Measurements from ENCODE around the gene ATOSA.

Gene ATOSA

DNA sequence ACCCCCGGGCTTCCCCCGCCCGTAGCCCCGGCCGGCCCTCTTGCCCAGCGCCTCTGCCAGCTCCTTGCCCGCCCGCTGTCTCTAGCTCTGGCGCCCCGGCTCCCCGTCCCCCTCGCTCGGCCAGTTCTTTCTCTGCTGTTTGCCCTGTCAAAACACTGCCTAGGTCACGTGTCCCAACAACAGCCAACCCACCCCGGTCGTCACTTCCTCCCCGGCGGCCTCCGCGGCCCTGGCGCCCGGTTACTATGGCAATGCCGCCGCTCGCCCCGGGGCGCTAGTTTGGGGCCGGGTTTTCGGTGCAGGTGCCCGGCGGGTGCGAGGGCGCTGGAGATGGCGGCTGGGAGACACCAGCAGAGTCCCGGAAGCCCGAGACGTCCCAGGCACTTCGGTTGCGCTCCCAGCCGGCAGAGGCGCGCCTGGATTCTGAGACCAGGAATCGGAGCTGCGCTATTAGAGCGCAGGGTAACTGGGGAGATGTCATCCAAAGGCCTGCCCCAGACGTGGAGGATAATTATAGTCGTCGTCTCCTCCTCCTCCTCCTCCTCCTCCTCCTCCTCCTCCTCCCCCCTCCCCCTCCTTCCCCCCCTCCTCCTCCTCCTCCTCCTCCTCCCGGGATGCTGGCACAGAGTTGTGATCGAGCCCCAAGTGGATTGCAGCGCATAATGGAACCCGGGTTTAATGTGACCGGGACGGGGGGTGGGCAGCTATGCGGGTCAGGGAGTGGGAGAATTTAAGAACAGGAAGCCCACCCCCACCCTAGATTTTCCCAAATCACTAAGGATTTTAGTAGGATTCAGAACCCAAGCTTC lies at the start of gene ATOSA:
ATOSA (minus strand) TSS at position 157 of the 809 bp plus-strand sequence. CDS start 1,367 bp downstream, outside the sequence.
- peak; percentile 91 for DNase-seq

DNA sequence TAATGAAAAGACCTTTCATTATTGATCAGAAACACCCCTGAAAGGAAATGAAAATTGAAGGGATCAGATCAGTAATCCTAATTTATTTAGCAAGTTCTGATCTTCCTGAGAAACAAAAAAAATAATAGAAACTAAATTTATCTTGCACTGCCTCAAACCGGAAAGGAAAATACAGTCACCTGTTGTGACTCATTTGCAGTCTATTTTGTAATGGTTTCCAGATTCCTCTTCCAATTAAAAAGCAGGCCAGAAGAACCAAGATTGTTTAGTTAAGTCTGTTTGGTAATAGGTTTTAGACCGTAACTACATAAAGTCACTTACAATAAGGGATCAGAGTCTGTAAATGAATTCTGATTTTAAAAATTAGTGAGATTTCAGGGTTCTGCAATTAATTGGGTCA lies 49.7 kb upstream of the ATOSA start:
- DNase-seq, result no peak

DNA sequence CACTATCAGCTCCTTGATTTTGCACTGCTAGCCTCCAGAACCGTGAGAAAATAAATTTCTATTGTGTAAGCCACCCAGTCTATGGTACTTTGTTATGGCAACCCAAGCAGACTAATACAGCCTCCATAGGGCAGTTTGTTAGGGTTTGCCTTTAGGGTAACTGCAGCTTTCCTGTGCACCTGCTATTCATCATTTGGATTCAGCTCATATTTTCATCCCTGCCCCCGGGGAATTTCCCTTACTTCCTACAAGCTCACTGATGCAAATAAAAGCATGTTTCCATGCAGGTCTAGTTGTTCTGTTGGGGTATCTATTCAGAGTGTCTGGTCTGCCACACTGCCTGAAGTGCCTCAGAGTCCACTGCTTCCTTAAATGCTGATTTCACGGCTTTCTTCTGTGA lies 48.6 kb upstream of the ATOSA start:
- no peak for DNase-seq

DNA sequence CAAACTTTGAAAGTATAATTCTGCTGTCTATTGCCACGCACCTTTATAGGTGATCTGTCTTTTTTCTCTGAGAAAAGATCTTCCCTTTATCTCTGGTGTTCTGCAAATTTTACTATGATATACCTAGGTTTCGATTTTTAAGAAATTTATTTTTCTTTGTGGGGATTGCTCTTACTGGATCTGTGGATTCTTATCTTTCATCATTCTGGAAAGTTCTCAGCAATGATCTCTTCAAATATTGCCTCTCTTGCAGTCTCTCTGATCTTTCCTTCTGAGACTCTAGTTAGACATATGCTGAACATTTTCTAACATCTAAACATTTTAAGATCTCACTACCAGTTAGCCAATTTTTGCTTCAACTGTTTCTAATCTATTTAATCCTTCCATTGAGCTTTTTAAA lies 47.0 kb upstream of the ATOSA start:
- DNase-seq, result no peak

- no peak for DNase-seq
Measured at GRCh38 chr15:52718551-52718950, 39.4 kb upstream of the ATOSA start.

- DNase-seq, result no peak
Measured at GRCh38 chr15:52717924-52718323, 38.7 kb upstream of the ATOSA start.

DNA sequence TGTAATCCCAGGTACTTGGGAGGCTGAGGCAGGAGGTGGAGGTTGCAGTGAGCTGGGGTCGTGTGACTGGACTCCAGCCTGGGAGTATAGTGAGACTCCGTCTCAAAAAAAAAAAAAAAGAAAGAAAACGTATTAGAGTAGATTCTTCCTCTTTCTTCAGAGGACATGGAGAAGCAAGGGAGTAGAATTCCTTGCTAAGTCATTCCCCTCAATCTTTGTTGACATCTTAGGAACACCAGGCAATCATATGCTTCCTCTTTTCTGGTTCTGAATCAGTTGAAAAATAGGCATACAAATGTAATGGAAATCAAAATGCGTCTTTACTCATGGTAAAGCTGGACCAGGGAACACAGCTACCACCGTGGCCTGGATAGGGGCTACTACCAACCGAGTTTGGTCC lies 38.3 kb upstream of the ATOSA start:
- DNase-seq, result no peak

- no peak for DNase-seq
Measured at GRCh38 chr15:52716536-52716935, 37.3 kb upstream of the ATOSA start.

- no peak for DNase-seq
Measured at GRCh38 chr15:52715411-52715810, 36.2 kb upstream of the ATOSA start.

- DNase-seq, result no peak
Measured at GRCh38 chr15:52714968-52715367, 35.8 kb upstream of the ATOSA start.

- no peak for DNase-seq
Measured at GRCh38 chr15:52710708-52711389, 31.7 kb upstream of the ATOSA start.

DNA sequence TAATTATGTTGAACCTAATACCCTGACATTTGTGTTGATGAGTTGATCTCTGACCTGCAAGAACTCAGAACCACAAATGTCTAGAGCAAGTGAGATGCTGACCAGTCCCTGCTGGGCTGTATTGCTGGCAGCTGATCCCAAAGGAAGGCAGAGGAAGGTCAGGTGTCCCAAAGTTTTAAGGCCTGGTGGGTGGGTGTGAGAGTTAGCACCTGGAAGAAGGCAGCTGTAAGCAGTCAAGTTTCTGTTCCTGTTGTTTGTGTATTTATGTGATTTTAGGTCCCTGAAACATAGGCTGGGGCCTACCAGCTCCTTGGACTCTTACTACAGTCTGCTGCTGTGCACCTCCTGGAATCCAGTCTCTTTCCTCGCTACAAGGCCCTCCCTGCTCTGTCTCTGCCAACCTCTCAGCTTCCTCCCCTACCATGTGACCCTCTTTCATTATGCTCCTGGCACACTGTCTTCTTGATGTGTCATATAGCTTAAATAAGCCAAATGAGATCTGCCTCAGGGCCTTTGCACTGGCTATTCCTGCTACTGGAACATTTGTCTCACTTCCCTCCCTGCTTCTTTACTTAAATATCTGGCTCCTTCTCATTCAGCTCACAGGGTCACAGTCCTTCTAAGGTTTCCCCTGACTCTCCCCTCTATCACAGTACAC lies 31.0 kb upstream of the ATOSA start:
- peak; percentile 16 for DNase-seq

DNA sequence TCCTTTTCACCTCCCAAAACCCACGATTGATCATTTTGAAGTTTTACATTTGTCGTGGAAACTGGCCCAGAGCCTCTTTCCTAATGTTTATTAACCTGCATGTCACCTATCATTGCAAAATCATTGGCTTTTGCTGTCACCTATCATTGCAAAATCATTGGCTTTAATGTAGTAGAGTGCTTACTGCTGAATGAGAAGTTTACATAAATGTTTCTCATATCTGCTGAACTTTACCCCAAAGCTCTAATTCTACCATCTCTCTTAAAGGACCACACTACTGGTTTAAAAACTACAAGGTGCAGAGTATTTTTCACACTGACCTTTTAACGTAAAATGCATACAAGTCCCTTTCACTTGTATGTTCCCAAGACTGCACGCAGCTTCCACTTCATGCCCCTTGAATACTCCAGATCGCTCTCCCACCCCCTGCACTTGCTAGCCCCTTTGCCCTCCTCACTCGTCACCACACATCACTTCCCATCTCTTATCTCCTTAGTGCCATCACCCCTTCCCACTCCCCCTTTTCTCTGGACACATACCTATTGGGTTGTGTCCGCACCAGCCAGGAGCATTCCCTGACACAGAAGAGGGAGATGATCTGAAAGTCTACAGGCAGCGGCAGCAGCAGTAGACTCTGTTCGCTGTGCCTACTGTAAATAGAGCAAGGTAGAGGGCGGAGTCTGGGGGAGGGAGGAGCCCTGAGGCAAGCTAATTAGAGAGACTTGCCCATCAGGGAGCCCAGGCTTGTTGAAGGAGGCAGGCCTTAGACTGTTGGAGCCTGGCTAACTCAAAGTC lies 30.2 kb upstream of the ATOSA start:
- DNase-seq, result no peak

DNA sequence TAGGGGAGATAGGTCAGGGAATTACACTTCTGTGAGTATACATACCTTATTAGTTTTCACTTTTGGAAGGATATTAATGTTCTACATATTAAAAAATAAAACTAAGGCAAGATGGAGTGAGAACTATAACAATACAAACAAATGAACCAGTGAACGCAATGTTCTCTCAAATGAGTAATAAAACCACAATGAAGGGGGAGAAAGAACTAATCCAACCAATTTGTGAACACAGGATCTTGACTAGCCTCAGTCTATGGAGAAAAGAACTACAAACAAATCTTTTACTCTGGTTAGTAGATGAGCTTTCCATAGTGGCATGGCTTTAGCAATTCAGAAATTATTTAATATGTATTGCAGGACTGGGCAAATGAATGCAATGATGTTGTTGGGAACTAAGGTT lies 26.9 kb upstream of the ATOSA start:
- DNase-seq, result no peak

DNA sequence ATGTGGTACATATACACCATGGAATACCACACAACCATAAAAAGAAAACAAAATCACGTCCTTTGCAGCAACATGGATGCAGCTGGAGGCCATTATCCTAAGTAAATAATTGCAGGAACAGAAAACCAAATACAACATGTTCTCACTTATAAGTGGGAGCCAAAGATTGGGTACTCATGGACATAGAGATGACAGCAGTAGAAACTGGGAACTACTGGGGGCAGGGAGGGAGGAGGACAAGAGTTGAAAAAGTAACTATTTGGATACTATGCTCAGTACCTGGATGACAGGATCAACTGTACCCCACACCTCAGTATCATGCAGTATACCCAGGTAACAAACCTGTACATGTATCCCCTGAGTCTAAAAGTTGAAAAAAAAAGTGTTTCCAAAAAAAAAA lies 23.2 kb upstream of the ATOSA start:
- DNase-seq, result no peak

- DNase-seq, result no peak
Measured at GRCh38 chr15:52699457-52699856, 20.3 kb upstream of the ATOSA start.

GRCh38 chr15:52698514-52698913 lies 19.3 kb upstream of the ATOSA start:
- no peak for DNase-seq

DNA sequence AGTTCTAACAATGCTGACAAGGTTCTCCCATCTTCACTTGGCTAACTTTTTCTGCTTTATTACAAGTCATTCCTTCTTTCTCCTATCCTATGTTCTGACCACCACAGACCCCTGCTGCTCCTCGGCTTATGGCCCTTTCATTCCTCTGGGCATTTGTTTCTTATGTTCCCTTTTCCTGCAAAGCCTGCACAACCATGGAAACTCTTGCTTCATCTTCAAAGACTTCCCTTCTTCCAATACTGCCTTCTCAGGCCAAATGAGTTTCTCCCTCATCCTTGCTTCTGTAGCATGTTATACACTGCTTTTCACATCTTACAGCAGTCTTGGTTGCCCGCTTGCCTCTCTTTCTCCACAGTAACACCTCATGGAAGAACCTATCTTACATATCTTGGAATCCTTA lies 17.9 kb upstream of the ATOSA start:
- DNase-seq, result no peak

GRCh38 chr15:52695154-52695553 lies 16.0 kb upstream of the ATOSA start:
- no peak for DNase-seq

- DNase-seq, result no peak
Measured at GRCh38 chr15:52689562-52689961, 10.4 kb upstream of the ATOSA start.

GRCh38 chr15:52683580-52683979 lies 4.4 kb upstream of the ATOSA start:
- DNase-seq, result no peak

DNA sequence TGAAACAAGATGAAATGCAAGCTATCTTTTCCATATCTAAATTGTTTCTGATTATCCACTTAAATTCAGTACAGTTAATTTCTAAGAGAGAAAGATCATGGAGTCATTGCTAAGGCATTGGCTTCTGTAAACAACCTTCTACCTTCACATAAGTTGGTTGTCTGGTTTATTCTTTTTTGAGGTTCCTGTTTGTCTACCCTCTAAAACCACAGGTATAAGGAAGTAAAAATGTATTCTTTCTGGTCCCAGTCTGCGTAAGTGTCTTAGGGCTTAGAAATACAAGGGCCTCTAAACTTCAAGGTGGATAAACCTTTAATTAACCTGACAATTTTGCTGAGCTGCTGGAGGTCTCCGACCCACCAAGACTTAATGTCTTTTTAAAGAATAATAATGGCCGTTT lies 3.6 kb upstream of the ATOSA start:
- DNase-seq, result no peak

DNA sequence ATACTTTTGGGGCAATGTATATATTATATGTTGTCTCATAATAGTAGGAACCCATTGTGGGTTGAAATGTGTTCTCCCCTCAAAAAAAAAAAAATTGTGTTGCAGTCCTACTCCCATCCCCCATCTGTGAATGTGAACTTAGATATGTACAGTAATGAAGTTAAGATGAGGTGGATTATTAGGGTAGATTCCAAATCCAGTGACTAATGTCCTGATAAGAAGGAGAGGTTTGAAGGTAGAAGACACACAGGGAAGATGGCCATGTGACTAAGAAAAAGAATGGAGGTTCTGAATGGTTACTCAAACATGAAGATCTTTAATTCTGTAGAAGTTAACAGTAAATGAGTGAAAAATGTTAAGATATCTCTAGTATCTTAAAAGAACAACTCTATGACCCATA lies 3.0 kb upstream of the ATOSA start:
- DNase-seq, result no peak
